Pons (tissue), 1 donor: ENCODE measurements around the gene RASSF8.

Experiments used
- DNase-seq: peaks from one replicate; pipeline ENCODE4 v3.0.0-alpha.2; 2016; ENCODE audit warnings: low spot score

The RASSF8 gene

DNA sequence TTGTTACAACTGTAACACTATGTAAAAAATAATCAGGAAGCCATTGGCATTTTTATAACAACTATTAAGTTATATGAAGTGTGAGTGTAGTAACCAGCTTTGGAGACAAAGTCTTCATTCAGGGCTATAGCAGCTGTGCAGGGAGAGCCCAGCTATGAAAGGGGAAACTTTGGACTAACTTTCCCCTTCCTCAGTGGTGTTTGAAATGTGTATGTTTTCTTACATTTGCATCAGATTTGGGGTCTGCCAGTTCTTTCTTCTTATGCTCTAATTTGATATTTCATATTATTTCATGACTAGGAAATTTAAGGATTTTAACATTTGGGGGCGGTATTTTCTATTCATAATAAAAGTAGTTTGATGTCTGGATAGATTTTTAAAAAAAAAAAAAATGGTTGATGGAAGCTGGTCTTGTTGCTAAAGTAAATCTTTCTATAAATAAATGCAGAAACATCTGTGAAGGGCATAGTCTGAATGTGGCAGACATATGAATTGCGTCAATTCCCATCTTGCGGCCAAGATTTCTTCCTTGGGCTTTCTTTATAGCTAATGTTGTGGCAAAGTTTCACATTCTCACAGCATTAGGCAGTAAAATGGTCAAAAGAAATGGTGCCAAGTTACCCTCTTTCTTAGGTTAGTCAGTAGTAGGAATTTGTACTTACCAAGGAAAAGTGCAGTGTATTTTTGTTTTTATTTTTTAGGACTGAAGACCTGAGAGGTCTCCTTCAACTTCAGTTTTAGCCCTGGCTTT lies 35.6 kb downstream of the RASSF8 start:
- no peak for DNase-seq

DNA sequence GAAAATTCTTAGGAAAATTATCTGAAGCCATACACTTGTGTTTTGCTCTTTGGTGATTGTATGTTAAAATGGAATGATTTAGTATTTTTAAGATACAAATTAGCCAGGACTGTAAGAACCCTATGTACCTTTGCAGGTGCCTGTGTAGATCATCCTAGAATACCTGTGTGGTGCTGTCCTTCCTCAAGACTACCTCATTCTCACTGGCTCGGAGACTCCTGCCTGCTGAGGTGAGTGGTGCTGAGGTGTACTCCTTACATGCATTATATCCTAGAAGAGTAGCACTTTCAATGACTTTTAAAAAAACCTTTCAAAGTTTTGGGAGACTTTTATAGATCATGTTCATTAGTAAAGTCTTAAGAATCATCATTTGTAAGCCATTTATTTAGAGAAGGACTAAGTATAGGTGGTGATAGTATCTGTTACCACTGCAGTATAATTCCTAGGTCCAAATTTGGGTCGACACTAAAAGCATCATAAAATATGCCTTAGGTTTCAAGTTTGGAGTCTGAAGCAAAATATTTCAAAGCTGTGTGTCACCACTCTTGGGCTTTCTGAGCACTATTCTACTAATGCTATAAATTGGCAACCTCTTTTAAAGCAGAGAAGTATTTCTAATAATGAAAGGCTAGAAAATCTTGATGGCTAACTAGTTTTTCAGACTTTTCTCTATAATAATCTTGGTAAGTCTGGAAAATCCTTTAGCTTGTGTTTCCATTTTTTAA lies 36.6 kb downstream of the RASSF8 start:
- no peak for DNase-seq

DNA sequence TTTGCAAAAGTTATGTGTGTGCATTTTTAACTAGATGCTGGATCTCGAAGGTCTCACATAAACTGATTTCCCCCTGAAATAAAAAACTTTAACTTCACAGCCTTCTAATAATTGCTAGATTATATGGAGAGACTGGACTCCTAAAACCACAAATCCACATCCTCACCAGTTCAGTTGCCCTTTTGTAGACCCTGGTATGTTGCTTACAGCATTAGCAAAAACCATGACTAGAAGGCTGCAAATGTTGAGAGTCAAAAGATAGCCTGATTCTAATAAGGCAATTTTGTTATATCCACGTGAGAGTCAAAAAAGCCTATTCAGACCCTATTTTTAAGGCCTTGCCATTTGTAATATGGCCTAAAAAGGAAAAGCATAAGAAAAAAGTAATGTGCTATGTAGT lies 37.4 kb downstream of the RASSF8 start:
- no peak for DNase-seq

DNA sequence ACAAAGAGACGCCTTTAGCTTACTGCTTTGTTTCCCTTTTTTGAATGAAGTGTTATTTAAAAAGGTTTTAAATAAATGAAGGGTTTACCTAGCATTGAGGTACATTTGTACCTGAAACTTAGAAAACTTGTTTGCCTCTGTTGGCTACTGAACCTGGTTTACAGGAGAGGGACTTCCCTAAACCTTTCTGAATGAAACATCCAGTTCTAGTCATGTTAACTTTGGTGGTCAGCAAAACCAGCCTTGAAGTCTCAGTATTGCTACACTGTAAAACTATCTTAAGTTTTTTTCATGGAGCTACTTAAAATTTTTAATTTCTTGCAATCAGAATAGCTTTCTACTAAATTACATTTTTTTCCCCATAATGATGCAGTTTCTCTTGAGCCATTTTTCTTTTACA lies 38.2 kb downstream of the RASSF8 start:
- DNase-seq, result no peak

- no peak for DNase-seq
Observed at GRCh38 chr12:25997201-25997963, 38.9 kb downstream of the RASSF8 start.

DNA sequence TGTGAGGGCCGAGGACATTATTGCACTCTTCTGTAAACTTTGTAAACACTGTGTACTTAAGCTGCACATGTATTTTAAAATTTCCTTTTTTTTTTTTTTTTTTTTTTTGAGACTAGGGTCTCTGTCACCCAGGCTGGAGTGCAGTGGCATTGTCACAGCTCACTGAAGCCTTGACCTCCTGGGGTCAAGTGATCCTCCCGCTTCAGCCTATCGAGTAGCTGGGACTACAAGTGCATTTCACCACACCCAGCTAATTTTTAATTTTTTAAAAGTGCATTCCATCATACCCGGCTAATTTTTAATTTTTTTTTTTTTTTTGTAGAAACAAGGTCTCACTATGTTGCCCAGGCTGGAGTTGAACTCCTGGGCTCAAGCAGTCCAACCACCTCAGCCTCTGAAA lies 42.4 kb downstream of the RASSF8 start:
- no peak for DNase-seq

GRCh38 chr12:26001530-26001929 lies 43.0 kb downstream of the RASSF8 start:
- DNase-seq, result no peak

- no peak for DNase-seq
Observed at GRCh38 chr12:26003065-26003464, 44.6 kb downstream of the RASSF8 start.

DNA sequence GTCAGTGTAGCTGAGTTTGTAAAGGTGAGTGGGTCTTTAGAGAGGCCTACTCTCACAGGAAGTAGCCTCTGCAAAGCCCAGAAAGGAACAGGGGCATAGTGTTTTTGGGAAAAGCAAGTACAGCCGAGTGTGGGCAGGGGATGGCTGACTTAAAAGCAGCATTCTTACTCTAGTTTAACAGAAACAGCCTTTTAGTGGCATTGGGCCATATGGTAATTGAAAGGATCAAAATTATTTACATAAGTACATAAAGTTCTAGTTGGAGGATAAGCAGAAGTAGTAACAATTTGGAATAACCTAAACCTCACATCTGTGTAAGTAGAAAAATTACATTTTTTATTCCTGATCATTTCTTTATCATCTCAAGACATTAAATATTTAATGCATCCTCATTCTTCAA lies 49.1 kb downstream of the RASSF8 start:
- no peak for DNase-seq

DNA sequence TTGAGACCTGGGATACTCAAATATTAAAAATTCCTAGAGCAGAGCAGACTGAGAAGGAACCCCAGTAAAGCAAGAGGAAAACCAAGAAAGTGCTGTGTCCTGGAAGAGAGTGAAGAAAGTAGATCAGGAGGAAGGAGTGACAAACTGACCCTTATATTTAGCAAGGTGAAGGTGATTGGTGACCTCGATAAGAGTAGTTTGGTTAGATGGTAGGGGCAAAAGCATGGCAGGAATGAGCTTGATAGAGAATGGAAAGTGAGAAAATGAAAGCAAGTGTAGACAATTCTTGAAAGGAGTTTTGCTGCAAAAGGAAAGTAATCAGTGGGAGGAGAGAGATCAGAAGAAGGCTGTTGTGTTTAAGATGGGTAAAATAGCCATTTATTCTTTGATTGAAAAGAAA lies 51.1 kb downstream of the RASSF8 start:
- DNase-seq, result no peak

DNA sequence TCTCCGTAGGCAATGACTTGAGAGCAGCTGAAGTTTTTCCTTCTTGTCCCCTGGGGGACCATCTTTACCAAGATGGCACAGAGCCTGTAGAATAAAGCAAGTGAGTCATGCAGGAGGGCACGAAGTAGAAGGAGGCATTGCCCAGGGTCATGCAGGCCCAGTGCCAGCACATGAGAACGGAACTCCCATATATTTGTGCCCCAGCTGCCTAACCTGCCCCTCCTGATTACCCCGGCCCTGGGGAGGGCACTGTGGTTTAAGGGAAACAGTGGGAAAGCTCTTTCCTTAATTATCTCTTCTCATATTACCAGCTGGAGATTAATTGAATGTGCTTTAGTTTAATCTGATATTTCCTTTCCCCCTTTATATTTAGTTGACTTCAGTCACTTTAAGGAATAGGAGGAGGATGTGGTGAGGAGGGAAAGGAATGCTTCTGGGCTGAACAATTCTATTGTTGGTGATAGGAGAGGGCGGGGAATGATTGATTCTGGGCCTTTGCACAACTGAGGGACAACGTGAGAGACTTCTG lies 51.9 kb downstream of the RASSF8 start:
- no peak for DNase-seq

- DNase-seq, result no peak
Observed at GRCh38 chr12:26011099-26011498, 52.6 kb downstream of the RASSF8 start.

- no peak for DNase-seq
Observed at GRCh38 chr12:26014085-26014484, 55.6 kb downstream of the RASSF8 start.

DNA sequence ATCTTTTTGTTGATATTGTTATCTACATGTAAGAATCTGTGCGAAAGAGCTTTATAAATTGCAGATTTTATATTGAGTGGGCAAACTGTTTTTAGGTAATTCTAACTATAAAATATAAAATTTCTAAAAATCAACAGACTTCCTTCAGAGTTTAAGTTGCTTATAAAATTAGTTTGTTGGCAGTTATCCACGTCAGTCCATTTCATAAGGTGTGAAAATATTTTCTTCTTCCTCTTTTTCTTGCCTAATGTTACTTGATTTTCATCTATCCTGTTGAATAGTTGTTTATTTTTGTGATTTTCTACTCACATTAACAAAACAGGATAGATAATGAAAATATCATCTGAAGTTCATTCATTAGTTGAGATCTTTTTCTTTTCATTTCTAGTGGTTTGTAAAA lies 58.0 kb downstream of the RASSF8 start:
- DNase-seq, result no peak

GRCh38 chr12:26017484-26018211 lies 59.2 kb downstream of the RASSF8 start:
- DNase-seq, result peak; percentile 69

- DNase-seq, result no peak
Observed at GRCh38 chr12:26018926-26019325, 60.4 kb downstream of the RASSF8 start.

GRCh38 chr12:26021534-26021933 lies 63.1 kb downstream of the RASSF8 start:
- no peak for DNase-seq

DNA sequence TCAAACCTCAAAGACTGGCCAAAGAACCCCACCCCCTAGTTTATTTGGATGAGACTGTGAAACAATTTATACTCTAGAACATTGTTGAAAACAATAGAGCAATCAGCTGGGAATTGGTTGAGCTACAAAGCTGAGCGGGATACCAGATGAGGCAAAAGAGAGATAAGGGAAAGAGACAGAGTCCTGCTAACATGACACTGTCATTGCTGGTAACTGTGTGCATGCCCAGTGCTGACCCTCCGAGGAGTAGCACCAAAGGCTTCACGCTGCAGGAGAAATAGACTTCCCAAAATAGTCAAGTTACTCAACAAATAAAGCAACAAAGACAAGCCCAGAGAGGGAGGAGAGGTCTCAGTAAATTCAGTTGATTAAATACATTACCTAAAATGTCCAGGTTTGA lies 63.6 kb downstream of the RASSF8 start:
- no peak for DNase-seq

GRCh38 chr12:26026713-26027112 lies 68.2 kb downstream of the RASSF8 start:
- no peak for DNase-seq

DNA sequence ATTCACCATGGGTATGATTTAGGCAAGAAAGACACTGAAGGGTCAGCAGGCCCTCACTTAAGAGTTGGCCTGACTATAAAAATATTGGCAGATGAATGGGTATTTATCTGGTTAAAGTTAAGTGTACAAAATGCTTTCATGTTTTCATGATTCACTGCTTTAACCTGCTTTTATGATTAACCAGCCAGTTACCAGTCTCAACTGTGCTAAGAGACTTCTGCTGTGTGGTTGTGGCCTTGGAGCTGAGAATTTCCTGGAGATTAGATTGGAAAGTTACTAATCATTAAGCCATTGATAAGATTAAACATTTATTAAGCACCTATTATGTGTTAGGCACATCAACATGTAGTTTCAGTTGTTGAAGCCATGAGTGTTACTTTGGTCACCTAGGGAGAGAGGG lies 68.9 kb downstream of the RASSF8 start:
- no peak for DNase-seq

GRCh38 chr12:26028953-26029735 lies 70.7 kb downstream of the RASSF8 start:
- peak; percentile 86 for DNase-seq
